ENCODE measurements around the gene ZBTB40. TPM values are rescaled to one million over a fixed set of nuclear protein-coding genes. Genes with fewer than 3 reads are reported as not detected.

The ZBTB40 gene
- total RNA-seq, 1 donor, result 18.3 TPM

Other genes starting within 250 kb of the ZBTB40 start
- gene EPHA8, start 111.6 kb downstream of the ZBTB40 start, total RNA-seq, result not detected
- gene C1QA, start 184.8 kb downstream of the ZBTB40 start, total RNA-seq, result 0.27 TPM
- under 0.01 TPM for gene C1QC, start 191.8 kb downstream of the ZBTB40 start, total RNA-seq
- 0.27 TPM for gene C1QB, start 201.4 kb downstream of the ZBTB40 start, total RNA-seq